Breast epithelium (tissue), 3 donors: ENCODE results near the gene PRKRIP1.

Experiments used
- CTCF ChIP-seq, 3 donors: fragments of 450-650 bp; IDR thresholded peaks; one replicate each; pipeline ENCODE4 v1.5.1; 2016 to 2017; ENCODE audit warnings: antibody characterized with exemption in 3 of 3, mild to moderate bottlenecking in 3 of 3, moderate library complexity in 3 of 3
- POLR2A ChIP-seq: fragments of 450-650 bp; IDR thresholded peaks from one replicate; pipeline ENCODE4 v1.6.1; 2016; ENCODE audit warnings: antibody characterized with exemption, mild to moderate bottlenecking, moderate library complexity
- POLR2AphosphoS5 ChIP-seq, 3 donors: sonication (generic); formaldehyde crosslinking; IDR thresholded peaks; one replicate each; pipeline ENCODE4 v1.6.1; 2017; ENCODE audit warnings: antibody characterized with exemption in 3 of 3

GRCh38 chr7:102426268-102427018 is 30.3 kb downstream of the PRKRIP1 start:
- TF ChIP-seq CTCF (IDR thresholded peaks at IDR 0.05) (no peak), POLR2A (no peak), POLR2AphosphoS5 (IDR thresholded peaks at IDR 0.05) (no peak)
